HG03342 (cell line): ENCODE results near the gene MINK1.
"Not testable (repeated sequence)": the region's sequence is repeated elsewhere in the genome, so short reads cannot be mapped to it uniquely, and the experiment has no call there.

ENCODE experiments used
- ATAC-seq: cut with Tn5 transposase; IDR thresholded peaks from one replicate; pipeline ENCODE4 v1.9.1; 2021; ENCODE audit warnings: mild to moderate bottlenecking, moderate library complexity; ENCODE audit not compliant: unreplicated experiment

Gene MINK1

GRCh38 chr17:4897198-4897687, 64.1 kb downstream of the MINK1 start:
- no peak for ATAC-seq

- ATAC-seq: no peak
These were observed 64.6 kb downstream of the MINK1 start for GRCh38 chr17:4897785-4898184.

GRCh38 chr17:4898351-4898750, 65.2 kb downstream of the MINK1 start:
- no peak for ATAC-seq

DNA sequence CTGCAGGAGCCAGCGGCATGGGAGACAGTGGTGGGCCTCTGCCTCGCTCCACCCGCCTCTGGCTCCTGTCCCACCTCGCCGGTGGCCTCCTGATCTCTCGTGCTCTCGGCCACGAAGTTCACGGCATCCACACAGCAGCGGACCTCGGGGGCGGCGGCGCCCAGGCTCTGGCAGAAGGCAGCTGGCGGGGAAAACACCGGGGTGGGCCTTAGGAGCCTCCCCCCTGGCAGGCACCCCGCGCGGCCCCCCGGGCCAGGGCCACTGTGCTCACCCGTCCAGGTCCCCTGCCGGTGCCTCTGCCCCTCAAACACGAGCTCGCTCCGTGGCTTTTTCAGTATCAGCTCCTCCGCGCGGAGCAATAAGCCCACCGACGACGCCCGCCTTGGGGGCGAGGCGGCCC, 65.8 kb downstream of the MINK1 start:
- no peak for ATAC-seq

- ATAC-seq: peak; percentile 33
These were observed 66.4 kb downstream of the MINK1 start, which contains the start of gene C17orf107 for GRCh38 chr17:4899341-4900230. C17orf107 (plus strand) TSS chr17:4899536; CDS start chr17:4899763, 227 bp downstream.

GRCh38 chr17:4900231-4901107, 67.3 kb downstream of the MINK1 start:
- no peak for ATAC-seq

DNA sequence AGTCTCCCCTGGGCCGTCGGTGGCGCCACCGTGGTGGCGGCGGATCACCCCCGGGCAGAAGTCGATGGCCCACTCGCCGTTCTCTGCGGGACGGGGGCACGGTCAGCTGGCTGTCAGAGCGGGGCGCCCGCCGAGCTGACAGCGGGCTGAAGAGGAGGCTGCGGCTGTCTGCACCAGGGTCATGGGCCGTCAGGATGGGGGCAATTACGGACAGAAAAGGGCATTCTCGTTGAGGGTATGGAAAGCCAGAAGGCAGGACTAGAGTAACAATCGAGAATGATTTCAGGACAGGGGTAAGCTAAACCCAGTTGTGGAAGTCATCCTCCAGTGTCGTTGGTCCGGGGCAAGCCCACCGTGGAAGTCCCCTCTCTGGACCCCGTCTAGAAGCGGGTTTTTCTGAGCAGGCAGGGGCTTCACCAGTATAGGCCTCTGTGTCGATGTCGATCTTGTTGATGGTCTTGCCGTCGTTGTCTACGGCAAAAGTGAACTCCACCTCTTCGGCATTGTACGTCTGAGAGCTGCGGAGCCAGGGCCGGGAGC, 68.0 kb downstream of the MINK1 start:
- ATAC-seq: no peak

GRCh38 chr17:4901648-4902344, 68.7 kb downstream of the MINK1 start:
- ATAC-seq: no peak

DNA sequence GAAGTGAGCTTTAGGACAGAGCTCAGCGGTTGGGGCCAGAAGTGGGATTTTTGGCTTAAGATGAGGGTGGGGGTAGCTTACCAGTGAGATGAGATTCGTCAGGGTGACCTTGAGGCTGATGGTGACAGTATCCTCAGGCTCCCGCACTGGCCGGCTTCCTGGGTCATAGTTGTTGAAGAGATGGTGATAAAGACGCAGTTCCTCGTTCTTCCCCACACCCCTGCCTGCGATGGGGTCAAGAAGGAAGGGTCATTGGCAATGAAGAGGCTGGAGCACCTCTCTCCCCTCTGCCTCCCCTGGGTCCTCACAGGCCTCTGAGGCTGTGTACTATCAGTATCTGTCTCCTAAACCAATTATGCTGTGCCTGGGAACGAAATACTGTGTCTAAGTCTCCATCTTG, 69.4 kb downstream of the MINK1 start:
- no peak for ATAC-seq

- ATAC-seq: no peak
These were observed 70.1 kb downstream of the MINK1 start, which contains the start of gene CHRNE for GRCh38 chr17:4903051-4903818. CHRNE (minus strand) TSS chr17:4903098; CDS start chr17:4903063, 35 bp downstream.

GRCh38 chr17:4906642-4907041, 73.5 kb downstream of the MINK1 start:
- not testable (repeated sequence) for ATAC-seq

DNA sequence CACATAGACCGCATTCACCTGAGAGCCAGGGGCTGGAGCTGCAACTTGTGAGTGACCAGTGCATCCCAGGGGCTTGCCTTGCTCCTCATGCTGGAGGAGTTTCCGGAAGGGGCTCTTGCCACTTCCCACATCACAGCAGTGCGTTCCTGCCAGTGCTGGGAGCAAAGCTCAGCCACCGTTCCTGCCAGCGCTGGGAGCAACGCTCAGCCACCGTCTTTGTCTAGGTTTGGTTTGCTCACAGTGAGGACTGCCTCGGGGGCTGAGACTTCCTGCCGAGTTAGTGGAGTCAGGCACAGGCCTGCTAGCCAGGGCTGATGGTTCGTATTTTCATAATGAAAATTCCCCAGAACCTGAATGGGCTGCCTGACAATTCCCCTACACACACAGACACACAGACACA, 75.2 kb downstream of the MINK1 start:
- no peak for ATAC-seq

DNA sequence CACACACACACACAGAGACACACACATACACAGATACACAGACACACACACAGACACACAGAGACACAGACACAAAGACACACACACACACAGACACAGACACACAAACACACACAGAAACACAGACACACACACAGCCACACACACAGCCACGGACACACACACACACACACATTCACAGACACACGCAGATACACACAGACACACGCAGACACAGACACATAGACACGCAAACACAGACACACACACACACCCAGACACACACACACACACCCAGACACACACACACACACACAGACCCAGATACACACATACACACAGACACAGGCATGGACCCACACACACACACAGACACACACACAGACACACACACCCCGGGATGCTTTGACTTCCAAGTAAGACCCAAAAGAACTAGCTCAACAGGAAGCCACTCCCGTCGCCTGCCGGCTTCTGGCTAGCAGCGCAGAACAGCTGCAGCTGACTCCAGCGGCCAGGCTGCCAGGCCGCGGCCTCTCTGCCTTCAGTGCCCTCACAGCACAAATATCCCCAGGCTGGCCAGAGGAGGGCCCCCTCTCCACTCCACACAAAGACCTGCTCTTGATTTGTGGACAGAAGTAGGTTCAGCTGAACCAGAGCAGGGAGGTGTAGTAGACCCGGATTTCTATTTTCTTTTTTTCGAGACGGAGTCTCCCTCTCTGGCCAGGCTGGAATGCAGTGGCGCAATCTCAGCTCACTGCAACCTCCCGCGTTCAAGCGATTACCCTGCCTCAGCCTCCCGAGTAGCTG, 75.8 kb downstream of the MINK1 start:
- no peak for ATAC-seq

DNA sequence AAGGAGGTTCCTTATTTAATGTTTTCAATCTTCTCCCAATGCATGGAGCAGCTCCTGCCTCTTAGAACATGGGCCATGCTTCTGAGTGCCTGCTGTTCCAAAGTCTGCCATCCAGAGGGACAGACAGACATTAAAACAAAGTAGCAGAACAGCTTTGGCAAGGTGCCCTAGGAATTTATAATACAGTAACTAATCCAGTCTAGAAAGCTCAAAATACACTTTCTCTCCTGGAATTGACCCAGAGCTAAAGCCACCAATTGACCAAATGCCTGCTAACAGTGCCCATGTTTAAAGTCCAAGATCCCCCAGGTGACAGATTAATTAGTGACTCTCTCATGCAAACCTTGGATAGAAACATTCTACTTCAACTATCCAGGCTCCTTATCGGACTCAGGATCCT, 80.9 kb downstream of the MINK1 start:
- ATAC-seq: no peak

GRCh38 chr17:4914551-4914950, 81.4 kb downstream of the MINK1 start:
- not testable (repeated sequence) for ATAC-seq

DNA sequence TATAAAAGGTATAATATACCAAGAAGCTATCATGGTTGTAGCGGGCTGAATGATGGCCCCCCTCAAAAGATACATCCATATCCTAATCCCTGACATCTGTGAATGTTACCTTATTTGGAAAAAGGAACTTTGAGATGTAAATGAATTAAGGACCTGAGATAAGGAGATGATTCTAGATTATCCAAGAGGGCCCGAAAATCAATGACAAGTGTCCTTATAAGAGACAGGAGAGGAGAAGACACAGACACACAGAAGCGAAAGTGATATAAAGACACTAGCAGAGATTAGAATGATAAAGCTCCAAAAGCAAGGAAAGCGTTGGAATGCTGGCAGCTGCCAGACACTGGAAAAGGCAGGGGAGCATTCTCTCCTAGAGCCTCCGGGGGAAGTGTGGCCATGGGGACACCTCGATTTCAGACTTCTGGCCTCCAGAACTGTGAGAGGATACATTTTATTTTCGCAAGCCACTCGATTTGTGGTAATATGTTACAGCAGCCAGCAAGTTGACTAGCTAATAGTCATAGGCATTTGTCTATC, 86.4 kb downstream of the MINK1 start:
- no peak for ATAC-seq

DNA sequence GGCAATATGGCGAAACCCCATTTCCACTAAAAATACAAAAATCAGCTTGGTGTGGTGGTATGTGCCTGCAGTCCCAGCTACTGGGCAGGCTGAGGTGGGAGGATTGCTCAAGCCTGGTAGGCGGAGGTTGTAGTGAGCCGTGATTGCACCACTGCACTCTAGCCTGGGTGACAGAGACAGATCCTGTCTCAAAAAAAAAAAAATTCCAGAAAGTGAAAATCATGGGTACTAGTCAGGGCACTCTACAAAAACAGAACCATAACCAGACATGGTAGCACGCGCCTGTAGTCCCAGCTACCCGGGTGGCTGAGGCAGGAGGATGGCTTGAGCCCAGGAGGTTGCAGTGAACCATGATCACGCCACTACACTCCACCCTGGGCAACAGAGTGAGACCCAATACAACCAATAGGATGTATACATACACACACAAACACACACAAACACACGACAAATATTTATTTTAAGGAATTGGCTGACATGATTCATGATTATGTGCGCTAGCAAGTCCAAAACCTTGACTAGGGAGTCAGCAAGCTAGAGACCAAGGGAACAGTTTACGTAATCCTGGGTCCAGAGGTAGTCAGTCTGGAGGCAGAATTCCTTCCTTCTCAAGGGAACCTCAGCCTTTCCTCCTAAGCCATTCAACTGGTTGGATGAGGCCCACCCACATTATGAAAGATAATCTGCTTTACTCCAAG, 87.4 kb downstream of the MINK1 start:
- ATAC-seq: no peak

- ATAC-seq: no peak
These were observed 88.2 kb downstream of the MINK1 start for GRCh38 chr17:4921320-4921719.
